Lower leg skin (tissue), 3 donors: ENCODE measurements around the gene DTX1.

Experiments
- CTCF ChIP-seq, 3 donors: fragments of 450-650 bp; IDR thresholded peaks; one replicate each; pipeline ENCODE4 v1.5.1; 2016; ENCODE audit warnings: antibody characterized with exemption in 3 of 3, mild to moderate bottlenecking in 3 of 3, moderate library complexity in 2 of 3
- POLR2A ChIP-seq, 2 donors: fragments of 450-650 bp; IDR thresholded peaks; one replicate each; pipeline ENCODE4 v1.6.1; 2016 to 2017; ENCODE audit warnings: antibody characterized with exemption in 2 of 2, mild to moderate bottlenecking in 1 of 2, moderate library complexity in 1 of 2

DNA sequence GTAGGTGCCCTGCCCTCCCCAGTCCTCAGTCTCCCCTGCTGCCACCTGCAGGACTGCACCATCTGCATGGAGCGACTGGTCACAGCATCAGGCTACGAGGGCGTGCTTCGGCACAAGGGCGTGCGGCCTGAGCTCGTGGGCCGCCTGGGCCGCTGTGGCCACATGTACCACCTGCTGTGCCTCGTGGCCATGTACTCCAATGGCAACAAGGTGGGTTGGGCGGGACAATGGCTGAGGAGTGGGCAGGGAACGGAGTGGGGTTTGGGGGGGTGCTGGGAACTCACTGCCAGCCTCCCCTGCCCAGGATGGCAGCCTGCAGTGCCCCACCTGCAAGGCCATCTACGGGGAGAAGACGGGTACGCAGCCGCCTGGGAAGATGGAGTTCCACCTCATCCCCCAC, 38.2 kb downstream of the DTX1 start:
- no peak for TF ChIP-seq CTCF (IDR thresholded peaks at IDR 0.05)
- no peak for TF ChIP-seq POLR2A (IDR thresholded peaks at IDR 0.05)
